Trophoblast cell (in vitro differentiated cells and primary cell): ENCODE data around the gene HPS5.
A peak's percentile ranks its signal among the peaks of the same experiment; 100 is the strongest.
"Not testable (repeated sequence)": the region's sequence is repeated elsewhere in the genome, so short reads cannot be mapped to it uniquely, and the experiment has no call there.

Experiments used
- DNase-seq, 2 donors: peaks; one replicate each; pipeline ENCODE4 v3.0.0-alpha.2; 2016
- H2AFZ ChIP-seq: 2 replicates; pipeline ENCODE4 v1.6.1; 2013; ENCODE audit warnings: low read length, moderate library complexity, mild to moderate bottlenecking; ENCODE audit not compliant: insufficient read depth, poor library complexity
- H2AK5ac ChIP-seq: 2 replicates; pipeline ENCODE4 v1.6.1; 2013; ENCODE audit warnings: mild to moderate bottlenecking, low read length
- H2BK120ac ChIP-seq: 2 replicates; pipeline ENCODE4 v1.6.1; 2013; ENCODE audit warnings: low read length, mild to moderate bottlenecking, moderate library complexity; ENCODE audit not compliant: insufficient read depth, poor library complexity
- H2BK12ac ChIP-seq: 2 replicates; pipeline ENCODE4 v1.6.1; 2013; ENCODE audit warnings: mild to moderate bottlenecking, low read length, moderate library complexity
- H2BK5ac ChIP-seq: 2 replicates; pipeline ENCODE4 v1.6.1; 2013; ENCODE audit warnings: low read length, low read depth, moderate library complexity, mild to moderate bottlenecking; ENCODE audit not compliant: poor library complexity
- H3K14ac ChIP-seq: 2 replicates; pipeline ENCODE4 v1.6.1; 2013; ENCODE audit warnings: mild to moderate bottlenecking, low read length
- H3K18ac ChIP-seq: 2 replicates; pipeline ENCODE4 v1.6.1; 2013; ENCODE audit warnings: mild to moderate bottlenecking, low read length
- H3K23ac ChIP-seq: 2 replicates; pipeline ENCODE4 v1.6.1; 2013; ENCODE audit warnings: low read length
- H3K27ac ChIP-seq: 2 replicates; pipeline ENCODE4 v1.5.1; 2013; ENCODE audit warnings: low read depth, mild to moderate bottlenecking, inconsistent platforms, low read length, moderate library complexity
- H3K27me3 ChIP-seq: 2 replicates; pipeline ENCODE4 v1.6.1; 2013; ENCODE audit warnings: inconsistent platforms, mild to moderate bottlenecking, low read length, moderate library complexity; ENCODE audit not compliant: insufficient read depth
- H3K36me3 ChIP-seq, 2 experiments: 1 replicate in 1 of 2; 2 replicates in 1 of 2; pipeline ENCODE4 v1.6.1; 2013; ENCODE audit warnings: low read length in 2 of 2, mild to moderate bottlenecking in 2 of 2, moderate library complexity in 1 of 2; ENCODE audit not compliant: insufficient read depth in 2 of 2, control insufficient read depth in 1 of 2
- H3K4ac ChIP-seq: 2 replicates; pipeline ENCODE4 v1.6.1; 2013; ENCODE audit warnings: low read depth, mild to moderate bottlenecking, low read length, moderate library complexity
- H3K4me1 ChIP-seq, 2 experiments: 1 replicate in 1 of 2; 2 replicates in 1 of 2; pipeline ENCODE4 v1.6.1; 2013; ENCODE audit warnings: low read length in 2 of 2, mild to moderate bottlenecking in 2 of 2, moderate library complexity in 1 of 2; ENCODE audit not compliant: insufficient read depth in 2 of 2, control insufficient read depth in 1 of 2
- H3K4me2 ChIP-seq: 2 replicates; pipeline ENCODE4 v1.6.1; 2013; ENCODE audit warnings: inconsistent platforms, mild to moderate bottlenecking, low read length, moderate library complexity
- H3K4me3 ChIP-seq: 2 replicates; pipeline ENCODE4 v1.5.1; 2013; ENCODE audit warnings: mild to moderate bottlenecking, low read depth, low read length, inconsistent platforms
- H3K79me1 ChIP-seq: one replicate; pipeline ENCODE4 v1.6.1; 2013; ENCODE audit warnings: low read length
- H3K79me2 ChIP-seq: 2 replicates; pipeline ENCODE4 v1.6.1; 2013; ENCODE audit warnings: low read length, mild to moderate bottlenecking; ENCODE audit not compliant: control insufficient read depth, insufficient read depth, poor library complexity
- H3K9ac ChIP-seq: 2 replicates; pipeline ENCODE4 v1.6.1; 2013; ENCODE audit warnings: mild to moderate bottlenecking, low read length
- H3K9me3 ChIP-seq: 2 replicates; pipeline ENCODE4 v1.6.1; 2013; ENCODE audit warnings: low read depth, mild to moderate bottlenecking, control low read depth, inconsistent platforms, low read length; ENCODE audit not compliant: insufficient read depth
- H4K12ac ChIP-seq: 2 replicates; pipeline ENCODE4 v1.6.1; 2013; ENCODE audit warnings: low read depth, mild to moderate bottlenecking, low read length, moderate library complexity
- H4K8ac ChIP-seq: 2 replicates; pipeline ENCODE4 v1.6.1; 2013; ENCODE audit warnings: low read depth, mild to moderate bottlenecking, low read length, moderate library complexity
- H4K91ac ChIP-seq: one replicate; pipeline ENCODE4 v1.6.1; 2013; ENCODE audit warnings: low read depth, mild to moderate bottlenecking, low read length, moderate library complexity
- WGBS: extraction: QIAGEN DNeasy Blood & Tissue Kit; methylation state at CpG from one replicate; pipeline ENCODE4 v1.1.7; 2013; ENCODE audit warnings: missing lambda C conversion rate; ENCODE audit not compliant: insufficient read length, insufficient coverage; ENCODE audit errors: extremely low coverage; 5-methylcytosine and 5-hydroxymethylcytosine counted together

Gene HPS5

DNA sequence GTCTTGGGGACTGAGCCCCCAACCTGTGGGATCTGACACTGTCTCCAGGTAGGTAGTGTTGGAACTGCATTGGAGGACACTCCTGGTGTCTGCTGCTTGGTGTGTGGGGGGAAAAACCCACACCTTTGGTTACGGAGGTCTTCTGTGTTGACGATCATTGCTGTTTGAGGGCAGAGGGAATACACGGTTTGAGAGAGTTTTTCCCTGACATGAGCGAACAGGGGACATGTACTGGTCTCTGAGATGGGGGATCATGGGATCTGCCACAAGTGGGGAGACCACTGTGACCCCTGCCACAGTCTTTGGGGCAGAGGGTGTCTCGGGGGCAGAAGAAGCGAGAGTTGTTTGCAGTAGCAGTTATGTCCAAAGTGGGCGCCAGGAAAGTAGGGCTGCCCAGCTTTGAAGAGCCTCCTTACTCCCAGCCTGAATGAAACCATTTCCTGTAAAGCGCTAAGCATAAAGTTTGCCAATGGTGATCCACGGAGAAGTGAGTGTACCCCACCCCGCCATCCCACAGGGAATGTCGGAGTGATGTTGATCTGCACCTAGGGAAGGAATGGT is 68.1 kb downstream of the HPS5 start:
- no peak overlapping the region for H3K18ac ChIP-seq
- no CpG with 5 or more reads among the region's 11 CpGs for WGBS
- H3K4me2 ChIP-seq: no peak overlapping the region
- H2AK5ac ChIP-seq: no peak overlapping the region
- no peaks in the 10 kb centered on the region for H3K27me3 ChIP-seq
- H3K9me3 ChIP-seq: peaks cover 3% of the 10 kb centered on the region
- H4K8ac ChIP-seq: no peak overlapping the region
- H2BK12ac ChIP-seq: no peak overlapping the region
- H3K27ac ChIP-seq: no peak overlapping the region
- no peaks in the 10 kb centered on the region for H3K79me1 ChIP-seq
- H3K79me2 ChIP-seq: no peaks in the 10 kb centered on the region
- no peak overlapping the region for H3K4me3 ChIP-seq
- no peaks in the 10 kb centered on the region for H3K36me3 ChIP-seq
- H2BK5ac ChIP-seq: no peak overlapping the region
- no peak for DNase-seq
- peaks cover 0 to 2% of the 10 kb centered on the region in 2 experiments for H3K4me1 ChIP-seq
- H4K12ac ChIP-seq: no peak overlapping the region
- H2AFZ ChIP-seq: no peak overlapping the region
- no peak overlapping the region for H3K4ac ChIP-seq
- H2BK120ac ChIP-seq: no peak overlapping the region
- no peak overlapping the region for H4K91ac ChIP-seq
- no peak overlapping the region for H3K9ac ChIP-seq
- no peak overlapping the region for H3K14ac ChIP-seq
- H3K23ac ChIP-seq: no peak overlapping the region

DNA sequence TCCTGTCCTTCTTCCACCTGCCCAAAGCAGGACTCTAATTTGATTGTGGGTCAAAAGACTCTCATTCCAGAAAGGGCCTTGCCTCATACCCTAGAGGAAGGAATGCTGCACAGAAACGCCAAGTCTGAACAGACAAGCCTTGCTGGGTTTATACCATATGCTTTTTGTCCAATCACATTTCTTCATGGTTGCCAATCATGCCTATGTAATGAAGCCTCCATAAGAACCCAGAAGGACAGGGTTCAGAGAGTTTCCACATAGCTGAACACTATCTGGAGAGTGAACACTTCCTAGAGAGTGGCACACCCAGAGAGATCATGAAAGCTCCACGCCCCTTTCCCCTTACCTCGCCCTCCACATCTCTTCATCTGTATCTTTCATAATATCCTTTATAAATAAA is 68.7 kb downstream of the HPS5 start:
- Histone ChIP-seq H3K18ac (no peak overlapping the region), H3K79me1 (no peaks in the 10 kb centered on the region), H3K9ac (no peak overlapping the region), H3K36me3 (no peaks in the 10 kb centered on the region), H4K8ac (no peak overlapping the region), H4K91ac (no peak overlapping the region), H3K4me1 (peaks cover 0 to 2% of the 10 kb centered on the region in 2 experiments), H3K23ac (no peak overlapping the region), H3K79me2 (no peaks in the 10 kb centered on the region), H3K27me3 (no peaks in the 10 kb centered on the region), H3K9me3 (peaks cover 3% of the 10 kb centered on the region), H3K4ac (no peak overlapping the region), H3K4me3 (no peak overlapping the region), H2BK120ac (no peak overlapping the region), H2BK5ac (no peak overlapping the region), H3K4me2 (no peak overlapping the region), H4K12ac (no peak overlapping the region), H2AFZ (no peak overlapping the region), H3K14ac (no peak overlapping the region), H2BK12ac (no peak overlapping the region), H3K27ac (no peak overlapping the region), H2AK5ac (no peak overlapping the region)
- WGBS: no CpG with 5 or more reads among the region's 3 CpGs
- peak in 1 of 2 donors; percentile 46 for DNase-seq

DNA sequence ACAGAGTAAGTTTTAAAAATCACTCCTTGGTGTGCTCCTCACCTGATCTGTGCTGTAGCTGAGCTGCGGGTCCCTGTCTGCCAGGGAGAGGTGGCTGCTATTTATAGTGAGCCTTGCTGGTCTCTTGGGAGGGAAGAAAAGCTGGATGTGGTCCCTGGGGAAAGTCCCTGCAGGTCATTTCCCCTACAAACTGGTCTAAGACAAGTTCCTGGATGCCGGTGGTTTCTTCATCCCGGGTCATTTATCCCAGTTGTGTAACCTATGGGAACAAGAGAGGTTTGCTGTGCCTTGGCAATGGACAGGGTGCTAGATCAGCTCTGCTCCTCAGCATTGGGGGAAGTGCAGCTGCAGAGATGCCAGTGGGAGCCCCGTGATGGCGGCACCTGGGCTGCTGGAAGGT is 73.4 kb downstream of the HPS5 start, which contains the start of gene SAA2:
TSS of gene SAA2 (minus strand) at position 108 of the 400 bp plus-strand sequence. CDS start 657 bp downstream, outside the sequence.
- Histone ChIP-seq H3K27me3 (no peaks in the 10 kb centered on the region), H2BK5ac (no peak within 1 kb of the TSS), H2BK12ac (no peak within 1 kb of the TSS), H3K23ac (peak within 1 kb of the TSS; percentile 22), H2AK5ac (no peak within 1 kb of the TSS), H3K4ac (no peak within 1 kb of the TSS), H3K4me2 (no peak within 1 kb of the TSS), H3K79me2 (no peaks in the 10 kb centered on the region), H2BK120ac (no peak within 1 kb of the TSS), H4K8ac (no peak within 1 kb of the TSS), H3K27ac (no peak within 1 kb of the TSS), H4K91ac (no peak within 1 kb of the TSS), H3K36me3 (no peaks in the 10 kb centered on the region), H3K9ac (no peak within 1 kb of the TSS), H3K4me3 (no peak within 1 kb of the TSS), H3K14ac (no peak within 1 kb of the TSS), H3K18ac (no peak within 1 kb of the TSS), H3K9me3 (no peaks in the 10 kb centered on the region), H2AFZ (no peak within 1 kb of the TSS), H4K12ac (no peak within 1 kb of the TSS), H3K79me1 (no peaks in the 10 kb centered on the region), H3K4me1 (peaks cover 0 to 2% of the 10 kb centered on the region in 2 experiments)
- no CpG with 5 or more reads among the region's 5 CpGs for WGBS
- peak; percentile 4 to 19 for DNase-seq

DNA sequence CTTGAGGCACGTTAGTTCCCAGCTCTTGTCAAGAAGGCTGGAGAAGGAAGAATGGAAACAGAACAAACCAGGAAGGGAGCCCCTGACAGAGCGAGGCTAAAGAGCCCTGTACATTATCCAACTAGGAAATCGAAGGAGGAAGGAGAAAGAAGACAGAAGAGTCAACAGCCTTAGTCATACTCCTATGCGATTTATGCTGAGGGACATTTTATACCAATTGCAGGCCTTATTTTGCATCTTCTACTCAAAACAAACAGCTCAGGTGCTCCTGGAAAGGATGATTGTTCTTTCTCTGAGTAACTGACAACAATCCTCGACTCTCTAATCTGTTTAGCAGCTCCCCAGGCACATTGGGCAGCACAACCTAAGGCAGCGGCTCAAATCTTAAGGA is 74.8 kb downstream of the HPS5 start:
- H2BK12ac ChIP-seq, H3K18ac ChIP-seq, H3K23ac ChIP-seq, H3K79me2 ChIP-seq, H4K12ac ChIP-seq, H2BK120ac ChIP-seq, H3K27me3 ChIP-seq, H4K8ac ChIP-seq, H4K91ac ChIP-seq, H3K4ac ChIP-seq, H3K4me2 ChIP-seq, H2AFZ ChIP-seq, H3K9ac ChIP-seq, H3K36me3 ChIP-seq, DNase-seq, H2BK5ac ChIP-seq, H3K14ac ChIP-seq, H3K9me3 ChIP-seq, H3K4me3 ChIP-seq, H2AK5ac ChIP-seq, H3K79me1 ChIP-seq, H3K27ac ChIP-seq, H3K4me1 ChIP-seq: not testable (repeated sequence)
- WGBS: no CpG with 5 or more reads among the region's 6 CpGs
